HepG2 (cell line): ENCODE data around the gene PSMA4. TPM values are rescaled to one million over a fixed set of nuclear protein-coding genes. Genes with fewer than 3 reads are reported as not detected.

Experiments used
- DNMT3B ChIP-seq: conservative IDR thresholded peaks from 2 replicates; pipeline ENCODE4 v1.6.1; 2016; ENCODE audit warnings: missing biosample characterization, control low read depth
- DR1 ChIP-seq: sonication (generic); formaldehyde crosslinking; IDR thresholded peaks from 2 replicates; pipeline ENCODE4 v1.8.0; 2021; ENCODE audit warnings: mild to moderate bottlenecking, missing genetic modification reagents, inconsistent platforms
- GRHL1 ChIP-seq: sonication (generic); formaldehyde crosslinking; conservative IDR thresholded peaks from 2 replicates; pipeline ENCODE4 v1.8.0; 2022; ENCODE audit warnings: missing genetic modification reagents
- ISL2 ChIP-seq: sonication (generic); formaldehyde crosslinking; IDR thresholded peaks from 2 replicates; pipeline ENCODE4 v1.5.0; 2020; ENCODE audit warnings: missing genetic modification reagents
- KAT2B ChIP-seq: fragments of 150-350 bp; IDR thresholded peaks from 2 replicates; pipeline ENCODE4 v1.6.1; 2014; ENCODE audit warnings: low read depth, low read length, borderline replicate concordance
- KDM6A ChIP-seq: IDR thresholded peaks from 2 replicates; pipeline ENCODE4 v1.6.1; 2016; ENCODE audit warnings: low read depth
- MIER2 ChIP-seq: IDR thresholded peaks from 2 replicates; pipeline ENCODE4 v1.6.1; 2016; ENCODE audit warnings: missing biosample characterization, missing genetic modification reagents
- PBX3 ChIP-seq: sonication (generic); formaldehyde crosslinking; IDR thresholded peaks from 2 replicates; pipeline ENCODE4 v1.8.1; 2023; ENCODE audit warnings: missing genetic modification reagents, inconsistent platforms, borderline replicate concordance
- PCBP2 ChIP-seq: fragments of 200-400 bp; formaldehyde crosslinking; optimal IDR thresholded peaks from 2 replicates; pipeline ENCODE3; 2018; ENCODE audit warnings: low read length, low read depth; ENCODE audit not compliant: poor library complexity, severe bottlenecking
- SP1 ChIP-seq, 2 experiments: fragments of 450-650 bp in 1 of 2; sonication (generic) in 1 of 2; formaldehyde crosslinking in 1 of 2; IDR thresholded peaks; 2 replicates each; pipeline versions ENCODE4 v1.4.0 to v1.6.1; 2016 to 2020; ENCODE audit warnings: missing genetic modification reagents in 1 of 2
- SP2 ChIP-seq: sonication (generic); formaldehyde crosslinking; IDR thresholded peaks from 2 replicates; pipeline ENCODE4 v1.5.1; 2020; ENCODE audit warnings: mild to moderate bottlenecking, missing genetic modification reagents
- THAP8 ChIP-seq: sonication (generic); formaldehyde crosslinking; IDR thresholded peaks from 2 replicates; pipeline ENCODE4 v1.5.1; 2020; ENCODE audit warnings: missing genetic modification reagents, mild to moderate bottlenecking, borderline replicate concordance
- ZBTB7A ChIP-seq: sonication (generic); formaldehyde crosslinking; IDR thresholded peaks from 2 replicates; pipeline ENCODE4 v1.8.0; 2022; ENCODE audit warnings: mild to moderate bottlenecking, missing genetic modification reagents
- ZFP36L1 ChIP-seq: sonication (generic); formaldehyde crosslinking; IDR thresholded peaks from 2 replicates; pipeline ENCODE4 v1.8.0; 2022; ENCODE audit warnings: mild to moderate bottlenecking, missing genetic modification reagents, moderate library complexity
- ZFX ChIP-seq: sonication (generic); formaldehyde crosslinking; IDR thresholded peaks from 2 replicates; pipeline ENCODE4 v1.4.0; 2020; ENCODE audit warnings: mild to moderate bottlenecking, low read depth, missing genetic modification reagents, moderate library complexity
- ZNF234 ChIP-seq: sonication (generic); formaldehyde crosslinking; conservative IDR thresholded peaks from 2 replicates; pipeline ENCODE4 v1.5.1; 2020; ENCODE audit warnings: mild to moderate bottlenecking, missing genetic modification reagents
- ZNF275 ChIP-seq: sonication (generic); formaldehyde crosslinking; IDR thresholded peaks from 2 replicates; pipeline ENCODE4 v1.8.0; 2022; ENCODE audit warnings: missing genetic modification reagents, mild to moderate bottlenecking, inconsistent platforms, borderline replicate concordance
- ZNF280B ChIP-seq: sonication (generic); formaldehyde crosslinking; IDR thresholded peaks from 2 replicates; pipeline ENCODE4 v1.5.0; 2020; ENCODE audit warnings: missing genetic modification reagents, mild to moderate bottlenecking, borderline replicate concordance
- ZNF513 ChIP-seq: sonication (generic); formaldehyde crosslinking; conservative IDR thresholded peaks from 2 replicates; pipeline ENCODE4 v1.5.0; 2020; ENCODE audit warnings: missing genetic modification reagents
- ZNF660 ChIP-seq: sonication (generic); formaldehyde crosslinking; IDR thresholded peaks from 2 replicates; pipeline ENCODE4 v1.5.1; 2020; ENCODE audit warnings: mild to moderate bottlenecking, low read depth, missing genetic modification reagents, borderline replicate concordance
- ZNF678 ChIP-seq: sonication (generic); formaldehyde crosslinking; IDR thresholded peaks from 2 replicates; pipeline ENCODE4 v1.4.0; 2020; ENCODE audit warnings: mild to moderate bottlenecking, missing genetic modification reagents
- polyA plus RNA-seq, 8 experiments: library from polyadenylated mRNA; depleted of rRNA in 3 of 8; stranded (reverse) in 7 of 8; unstranded in 1 of 8; fragments of >200 nt; fragmentation: Illumina TruSeq in 4 of 8; extraction: Trizol in 4 of 8; gene quantifications; 2 replicates each; pipeline versions ENCODE4 v1.2.1 to v1.2.3, GENCODE V29; 2011 to 2016; ENCODE audit warnings: low read depth in 4 of 8, missing spikeins in 1 of 8, mixed read lengths in 1 of 8; ENCODE audit not compliant: insufficient read depth in 1 of 8
- total RNA-seq, 5 experiments: library from RNA; depleted of rRNA; stranded (reverse); fragments of >200 nt; fragmentation: Illumina TruSeq; extraction: Trizol; gene quantifications; 2 replicates each; pipeline ENCODE4 v1.2.3, GENCODE V29; 2016; ENCODE audit warnings: low read depth in 1 of 5

PSMA4 gene
- total and polyA plus RNA-seq, 2 of the 13 experiments (the other 11 are each of a cell fraction or from before 2014, with no cell fraction given), result 202 to 404 TPM

- TF ChIP-seq ZBTB7A (CRISPR knock-in tag) (peak; percentile 74), SP2 (CRISPR knock-in tag) (peak; percentile 43; the same call in 1 of the 2 replicates), ZNF280B (CRISPR knock-in tag) (peak; percentile 71; the same call in 1 of the 2 replicates), ZNF678 (no peak), SP1 (IDR thresholded peaks at IDR 0.05) (no peak), SP1 (CRISPR knock-in tag; IDR thresholded peaks at IDR 0.05) (peak; percentile 27; the same call in 1 of the 2 replicates), PBX3 (CRISPR knock-in tag) (no peak), ZFP36L1 (CRISPR knock-in tag) (0 out of 2 replicates have a peak, but pooled peaks have one; percentile 64), ZNF234 (CRISPR knock-in tag) (no peak), ZNF275 (CRISPR knock-in tag) (no peak; the same call in 1 of the 2 replicates), PCBP2 (no peak), ZNF660 (CRISPR knock-in tag) (no peak), THAP8 (no peak), DR1 (CRISPR knock-in tag) (peak; percentile 35), KDM6A (CRISPR knock-in tag) (no peak), ISL2 (CRISPR knock-in tag) (peak; percentile 67; the same call in 1 of the 2 replicates), DNMT3B (CRISPR knock-in tag) (0 out of 2 replicates have a peak, but pooled peaks have one; percentile 18), MIER2 (CRISPR knock-in tag) (no peak), ZNF513 (no peak), GRHL1 (no peak), ZFX (CRISPR knock-in tag) (peak; percentile 92), KAT2B (no peak)
Measured at GRCh38 chr15:78540141-78540870, at the start of gene PSMA4 (continued).
